Measurements from ENCODE around the gene KRCC1. TPM values are rescaled to one million over a fixed set of nuclear protein-coding genes. Genes with fewer than 3 reads are reported as not detected.

Gene KRCC1
- total and polyA plus RNA-seq, 8 donors = 7.0 to 48.0 (median 25.9) TPM

- Histone ChIP-seq H3K27me3 (no peaks in the 10 kb centered on the region), H3K4me1 (no peaks in the 10 kb centered on the region), H3K36me3 (no peaks in the 10 kb centered on the region), H3K27ac (no peak overlapping the region), H3K4me3 (no peak overlapping the region), H3K9me3 (no peaks in the 10 kb centered on the region)
- DNase-seq = peak in 1 of 2 donors; percentile 43
- intact Hi-C loops (cut with DNase I; ENCODE audit: low total_unique reads) = no loop called here
- WGBS, 5 donors = 76 to 87% (median 85%) methylated on average over 7 to 8 of the region's 8 CpGs
- no peak for TF ChIP-seq EP300 (IDR thresholded peaks at IDR 0.05)
- no peak for TF ChIP-seq CTCF (IDR thresholded peaks at IDR 0.05)
- TF ChIP-seq POLR2AphosphoS5 (IDR thresholded peaks at IDR 0.05) = no peak
- TF ChIP-seq POLR2A (IDR thresholded peaks at IDR 0.05) = no peak
Observed at GRCh38 chr2:88077080-88077479, 21.5 kb upstream of the KRCC1 start.

GRCh38 chr2:88074854-88075292 is 19.3 kb upstream of the KRCC1 start:
- DNase-seq = no peak
- no peaks in the 10 kb centered on the region for H3K4me1 ChIP-seq
- no peaks in the 10 kb centered on the region for H3K27me3 ChIP-seq
- no peaks in the 10 kb centered on the region for H3K36me3 ChIP-seq
- TF ChIP-seq POLR2AphosphoS5 (IDR thresholded peaks at IDR 0.05) = peak in 1 of 3 donors; percentile 7
- TF ChIP-seq EP300 (IDR thresholded peaks at IDR 0.05) = no peak
- no peak for TF ChIP-seq CTCF (IDR thresholded peaks at IDR 0.05)
- no peak for TF ChIP-seq POLR2A (IDR thresholded peaks at IDR 0.05)
- no peak overlapping the region for H3K27ac ChIP-seq
- H3K9me3 ChIP-seq = no peaks in the 10 kb centered on the region
- WGBS, 5 donors = 50 to 65% (median 52%) methylated on average over 4 of the region's 4 CpGs
- no peak overlapping the region for H3K4me3 ChIP-seq
- intact Hi-C loops (cut with DNase I; ENCODE audit: low total_unique reads) = no loop called here

GRCh38 chr2:88074150-88074549 is 18.6 kb upstream of the KRCC1 start:
- no peaks in the 10 kb centered on the region for H3K36me3 ChIP-seq
- H3K4me3 ChIP-seq = no peak overlapping the region
- DNase-seq = no peak
- no peaks in the 10 kb centered on the region for H3K9me3 ChIP-seq
- no peaks in the 10 kb centered on the region for H3K27me3 ChIP-seq
- TF ChIP-seq POLR2AphosphoS5 (IDR thresholded peaks at IDR 0.05) = no peak
- no peak for TF ChIP-seq CTCF (IDR thresholded peaks at IDR 0.05)
- TF ChIP-seq POLR2A (IDR thresholded peaks at IDR 0.05) = no peak
- TF ChIP-seq EP300 (IDR thresholded peaks at IDR 0.05) = no peak
- H3K4me1 ChIP-seq = no peaks in the 10 kb centered on the region
- intact Hi-C loops (cut with DNase I; ENCODE audit: low total_unique reads) = no loop called here
- H3K27ac ChIP-seq = no peak overlapping the region

- 90 to 98% (median 92%) methylated on average over 2 of the region's 2 CpGs for WGBS, 5 donors
- Histone ChIP-seq H3K9me3 (no peaks in the 10 kb centered on the region), H3K27me3 (peaks cover 0 to 8% (median 0%) of the 10 kb centered on the region in 3 donors), H3K36me3 (no peaks in the 10 kb centered on the region), H3K27ac (no peak overlapping the region), H3K4me1 (peaks cover 0 to 4% (median 0%) of the 10 kb centered on the region in 4 donors), H3K4me3 (no peak overlapping the region)
- DNase-seq = no peak
- TF ChIP-seq POLR2AphosphoS5 (IDR thresholded peaks at IDR 0.05) (no peak), CTCF (IDR thresholded peaks at IDR 0.05) (no peak), POLR2A (IDR thresholded peaks at IDR 0.05) (no peak), EP300 (IDR thresholded peaks at IDR 0.05) (no peak)
- intact Hi-C loops (cut with DNase I; ENCODE audit: low total_unique reads) = no loop called here
Observed at GRCh38 chr2:88071365-88071764, 15.8 kb upstream of the KRCC1 start.

All from stomach (tissue), 9 donors.